GM12878 (cell line): Measurements from ENCODE around the gene LGI4. TPM values are rescaled to one million over a fixed set of nuclear protein-coding genes. Genes with fewer than 3 reads are reported as not detected.

Source experiments
- ATAC-seq: fragments of 200-7000 bp; cut with Tn5 transposase; 3 replicates; pipeline ENCODE4 v1.9.1; 2020; ENCODE audit warnings: mild to moderate bottlenecking, moderate library complexity
- BruUV-seq: library from RNA; stranded (reverse); fragments of 400-500 nt; replicated peaks from 2 replicates; lab custom pipeline; 2021; lab: Mats Ljungman, UMichigan
- CTCF ChIA-PET: fragments of 300-600 bp; sonication (Branson Sonifier 250); formaldehyde crosslinking; extraction: SDS; loops from one replicate; lab custom pipeline; 2021; ENCODE audit warnings: inconsistent platforms; lab: Yijun Ruan, JAX
- POLR2A ChIA-PET: fragments of 350-600 bp; formaldehyde crosslinking; extraction: SDS; loops from one replicate; lab custom pipeline; 2021; ENCODE audit warnings: inconsistent platforms; lab: Charles Lee
- RAD21 ChIA-PET: fragments of 300-600 bp; sonication (Branson Sonifier 250); formaldehyde crosslinking; loops from one replicate; lab custom pipeline; 2023; ENCODE audit warnings: antibody characterized with exemption; ENCODE audit not compliant: unreplicated experiment; lab: Charles Lee
- SMC1A ChIA-PET: fragments of 300-600 bp; sonication (Branson Sonifier 250); formaldehyde crosslinking; loops from one replicate; lab custom pipeline; 2023; ENCODE audit not compliant: unreplicated experiment, uncharacterized antibody; lab: Charles Lee
- DNase-seq: peaks from one replicate; pipeline ENCODE4 v3.0.0-alpha.2; 2011; ENCODE audit warnings: low read depth, low spot score
- FAIRE-seq: peaks from 3 replicates; lab custom pipeline; 2011; peaks lifted over from hg19 to GRCh38; lab: Jason Lieb, UNC
- H2AFZ ChIP-seq: 2 replicates; pipeline ENCODE4 v1.6.0; 2011; ENCODE audit warnings: low read depth, low read length, control low read depth; ENCODE audit not compliant: control insufficient read depth
- H3K27ac ChIP-seq: 2 replicates; pipeline ENCODE4 v1.5.1; 2011; ENCODE audit warnings: control low read depth; ENCODE audit not compliant: control insufficient read depth, insufficient read depth
- H3K27me3 ChIP-seq, 2 experiments: replicated peaks in 1 of 2; 2 replicates each; pipeline versions ENCODE4 v1.6.0 to v1.6.1; 2011; ENCODE audit warnings: low read length in 1 of 2; ENCODE audit not compliant: control insufficient read depth in 2 of 2, insufficient read depth in 2 of 2
- H3K36me3 ChIP-seq, 2 experiments: 2 replicates each; pipeline ENCODE4 v1.5.1; 2011; ENCODE audit warnings: low read length in 1 of 2; ENCODE audit not compliant: control insufficient read depth in 2 of 2, insufficient read depth in 2 of 2
- H3K4me1 ChIP-seq: 2 replicates; pipeline ENCODE4 v1.6.1; 2011; ENCODE audit warnings: mild to moderate bottlenecking, low read length, moderate library complexity, mixed read lengths; ENCODE audit not compliant: control insufficient read depth, insufficient read depth
- H3K4me2 ChIP-seq: 2 replicates; pipeline ENCODE4 v1.6.0; 2011; ENCODE audit warnings: control low read depth; ENCODE audit not compliant: control insufficient read depth, insufficient read depth
- H3K4me3 ChIP-seq: fragments of 200-600 bp; sonication (generic); 2 replicates; pipeline ENCODE4 v1.5.1; 2016
- H3K79me2 ChIP-seq: 2 replicates; pipeline ENCODE4 v1.6.0; 2011; ENCODE audit warnings: low read length; ENCODE audit not compliant: control insufficient read depth, insufficient read depth
- H3K9ac ChIP-seq: 2 replicates; pipeline ENCODE4 v1.8.0; 2011; ENCODE audit warnings: low read length, control low read depth, mixed read lengths; ENCODE audit not compliant: control insufficient read depth, insufficient read depth
- H3K9me3 ChIP-seq: replicated peaks from 3 replicates; pipeline ENCODE4 v1.5.1; 2011; ENCODE audit warnings: mild to moderate bottlenecking, low read length; ENCODE audit not compliant: control insufficient read depth, insufficient read depth
- H4K20me1 ChIP-seq: 2 replicates; pipeline ENCODE4 v1.6.0; 2011; ENCODE audit not compliant: control insufficient read depth, insufficient read depth
- BRCA1 ChIP-seq: IDR thresholded peaks from 2 replicates; pipeline ENCODE4 v1.6.1; 2011; ENCODE audit warnings: low read depth, low read length, improper control_type of control experiment
- CEBPB ChIP-seq, 2 experiments: fragments of 150-350 bp in 1 of 2; IDR thresholded peaks; 2 replicates each; pipeline ENCODE4 v1.6.1; 2012 to 2014; ENCODE audit warnings: low read depth in 2 of 2, low read length in 2 of 2, borderline replicate concordance in 1 of 2, inconsistent platforms in 1 of 2
- FOS ChIP-seq: IDR thresholded peaks from 3 replicates; pipeline ENCODE4 v1.6.1; 2011; ENCODE audit warnings: borderline replicate concordance; ENCODE audit not compliant: insufficient read length; ENCODE audit errors: extremely low read depth
- TARDBP ChIP-seq: IDR thresholded peaks from 2 replicates; pipeline ENCODE4 v1.6.1; 2016; ENCODE audit warnings: borderline replicate concordance
- TCF7 ChIP-seq: IDR thresholded peaks from 2 replicates; pipeline ENCODE4 v1.6.1; 2014; ENCODE audit warnings: antibody characterized with exemption, borderline replicate concordance
- ZNF274 ChIP-seq: IDR thresholded peaks from one replicate; pipeline ENCODE4 v1.8.0; 2011; ENCODE audit not compliant: insufficient read length, insufficient read depth
- ZNF622 ChIP-seq: fragments of 450-650 bp; IDR thresholded peaks from 2 replicates; pipeline ENCODE4 v1.6.1; 2017; ENCODE audit warnings: mild to moderate bottlenecking, inconsistent platforms
- WGBS: methylation state at CpG from one replicate; pipeline ENCODE4 v1.1.6; 2016; ENCODE audit warnings: low lambda C conversion rate; ENCODE audit not compliant: insufficient replicate concordance, insufficient coverage; ENCODE audit errors: missing lambda C conversion rate; 5-methylcytosine and 5-hydroxymethylcytosine counted together
- in situ Hi-C: fragments of 300-500 bp; cut with MboI; formaldehyde crosslinking; loops from 9 replicates; pipeline ENCODE4 v1.14.3; 2018; ENCODE audit warnings: mixed read lengths
- intact Hi-C: fragments of 100-400 bp; cut with micrococcal nuclease; formaldehyde crosslinking; loops from one replicate; pipeline ENCODE4 v1.14.2; 2022; ENCODE audit not compliant: unreplicated experiment
- polyA plus RNA-seq, 11 experiments: library from polyadenylated mRNA; depleted of rRNA in 4 of 11; unstranded in 6 of 11; stranded (reverse) in 5 of 11; fragments of >200 nt; fragmentation: Nextera tagmentation in 4 of 11; fragmentation: Illumina TruSeq in 1 of 11; extraction: Ambion mirVana in 4 of 11; extraction: Trizol in 1 of 11; gene quantifications; 1 replicate in 1 of 11; 2 replicates in 10 of 11; pipeline versions ENCODE4 v1.2.1 to v1.2.3, GENCODE V29; 2011 to 2016; ENCODE audit warnings: inconsistent platforms in 2 of 11, missing spikeins in 2 of 11, low read depth in 1 of 11
- total RNA-seq, 4 experiments: library from RNA; depleted of rRNA in 3 of 4; stranded (reverse); fragments of >200 nt in 3 of 4; fragmentation: Illumina TruSeq in 1 of 4; extraction: Trizol in 1 of 4; gene quantifications; 2 replicates each; pipeline versions ENCODE4 v1.2.1 to v1.2.3, GENCODE V29; 2013 to 2021
- TF ChIP-seq, protein P1 (sequence below): fragments of 450-650 bp; IDR thresholded peaks from 2 replicates; pipeline ENCODE4 v1.6.1; 2017; ENCODE audit warnings: mild to moderate bottlenecking, low read depth, inconsistent platforms; ENCODE audit not compliant: poor library complexity, severe bottlenecking
- TF ChIP-seq, protein P2 (sequence below): fragments of 450-650 bp; IDR thresholded peaks from 2 replicates; pipeline ENCODE4 v1.6.1; 2016; ENCODE audit warnings: mild to moderate bottlenecking, moderate library complexity, borderline replicate concordance

Gene LGI4
- total and polyA plus RNA-seq, 10 of the 15 experiments (the other 5 are each of a cell fraction or from before 2014, with no cell fraction given), result 0.11 TPM; not detected in 9

DNA sequence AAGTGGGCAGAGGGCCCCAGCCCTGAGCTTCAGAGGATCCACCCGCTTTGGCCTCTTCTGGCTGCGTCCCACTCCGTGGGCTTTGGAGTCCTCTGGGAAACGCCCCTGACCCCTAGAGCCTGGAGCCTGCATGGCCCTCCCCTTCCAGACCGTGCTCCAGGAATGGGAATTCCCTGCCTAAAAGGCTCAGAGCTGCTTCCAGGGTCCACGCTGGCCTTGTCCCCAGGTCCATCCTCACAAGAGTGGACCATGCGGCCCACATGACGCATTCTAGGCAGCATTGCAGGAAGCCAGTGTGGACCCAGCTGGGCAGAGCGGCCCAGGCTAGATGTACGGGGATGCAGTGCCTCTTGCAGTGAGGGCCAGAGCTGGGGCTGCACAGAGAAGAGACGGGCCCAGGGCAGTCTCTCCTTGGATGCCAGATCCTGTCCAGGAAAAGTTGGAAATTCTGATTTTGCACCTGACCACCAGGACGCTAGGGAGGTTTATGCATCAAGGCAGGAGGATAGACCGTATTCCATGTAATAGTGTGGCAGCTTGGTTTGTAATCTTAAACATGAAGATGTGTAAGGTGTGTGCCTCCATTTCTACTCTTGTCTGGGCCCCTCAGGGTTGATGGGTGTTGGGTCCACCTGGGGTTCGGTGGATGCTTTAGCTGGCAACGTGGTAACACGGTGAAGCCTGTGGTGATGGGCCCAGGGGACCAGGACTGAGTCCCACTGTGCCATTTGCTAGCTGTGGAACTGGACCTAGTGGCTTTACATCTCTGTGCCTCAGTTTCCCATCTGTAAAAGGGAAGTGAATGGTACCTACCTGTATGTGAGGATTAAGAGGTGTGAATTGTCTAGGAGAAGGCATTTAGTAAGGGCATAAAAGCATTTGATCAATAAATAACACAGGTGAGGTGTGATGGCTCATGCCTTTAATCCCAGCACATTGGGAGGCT is 34.0 kb downstream of the LGI4 start:
- Histone ChIP-seq H3K27me3 (no peaks in the 10 kb centered on the region; a peak in 1 of 4 replicates), H3K9ac (no peak overlapping the region), H3K36me3 (no peaks in the 10 kb centered on the region), H2AFZ (no peak overlapping the region), H3K4me1 (no peaks in the 10 kb centered on the region), H3K4me3 (no peak overlapping the region), H4K20me1 (no peaks in the 10 kb centered on the region), H3K4me2 (no peak overlapping the region), H3K79me2 (no peaks in the 10 kb centered on the region), H3K9me3 (no peaks in the 10 kb centered on the region; the same call in 2 of the 3 replicates), H3K27ac (no peak overlapping the region)
- in situ Hi-C loops (no loop called here), intact Hi-C loops (no loop called here)
- TF ChIP-seq BRCA1 (no peak), ZNF622 (no peak), TCF7 (no peak), CEBPB (IDR thresholded peaks at IDR 0.05; ENCODE audit: borderline replicate concordance in 1 of 2, low read depth in 2 of 2, low read length in 2 of 2) (no peak), TARDBP (no peak), FOS (no peak), ZNF274 (no peak)
- TF ChIP-seq, protein P1, sequence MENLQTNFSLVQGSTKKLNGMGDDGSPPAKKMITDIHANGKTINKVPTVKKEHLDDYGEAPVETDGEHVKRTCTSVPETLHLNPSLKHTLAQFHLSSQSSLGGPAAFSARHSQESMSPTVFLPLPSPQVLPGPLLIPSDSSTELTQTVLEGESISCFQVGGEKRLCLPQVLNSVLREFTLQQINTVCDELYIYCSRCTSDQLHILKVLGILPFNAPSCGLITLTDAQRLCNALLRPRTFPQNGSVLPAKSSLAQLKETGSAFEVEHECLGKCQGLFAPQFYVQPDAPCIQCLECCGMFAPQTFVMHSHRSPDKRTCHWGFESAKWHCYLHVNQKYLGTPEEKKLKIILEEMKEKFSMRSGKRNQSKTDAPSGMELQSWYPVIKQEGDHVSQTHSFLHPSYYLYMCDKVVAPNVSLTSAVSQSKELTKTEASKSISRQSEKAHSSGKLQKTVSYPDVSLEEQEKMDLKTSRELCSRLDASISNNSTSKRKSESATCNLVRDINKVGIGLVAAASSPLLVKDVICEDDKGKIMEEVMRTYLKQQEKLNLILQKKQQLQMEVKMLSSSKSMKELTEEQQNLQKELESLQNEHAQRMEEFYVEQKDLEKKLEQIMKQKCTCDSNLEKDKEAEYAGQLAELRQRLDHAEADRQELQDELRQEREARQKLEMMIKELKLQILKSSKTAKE, result no peak
- TF ChIP-seq, protein P2, sequence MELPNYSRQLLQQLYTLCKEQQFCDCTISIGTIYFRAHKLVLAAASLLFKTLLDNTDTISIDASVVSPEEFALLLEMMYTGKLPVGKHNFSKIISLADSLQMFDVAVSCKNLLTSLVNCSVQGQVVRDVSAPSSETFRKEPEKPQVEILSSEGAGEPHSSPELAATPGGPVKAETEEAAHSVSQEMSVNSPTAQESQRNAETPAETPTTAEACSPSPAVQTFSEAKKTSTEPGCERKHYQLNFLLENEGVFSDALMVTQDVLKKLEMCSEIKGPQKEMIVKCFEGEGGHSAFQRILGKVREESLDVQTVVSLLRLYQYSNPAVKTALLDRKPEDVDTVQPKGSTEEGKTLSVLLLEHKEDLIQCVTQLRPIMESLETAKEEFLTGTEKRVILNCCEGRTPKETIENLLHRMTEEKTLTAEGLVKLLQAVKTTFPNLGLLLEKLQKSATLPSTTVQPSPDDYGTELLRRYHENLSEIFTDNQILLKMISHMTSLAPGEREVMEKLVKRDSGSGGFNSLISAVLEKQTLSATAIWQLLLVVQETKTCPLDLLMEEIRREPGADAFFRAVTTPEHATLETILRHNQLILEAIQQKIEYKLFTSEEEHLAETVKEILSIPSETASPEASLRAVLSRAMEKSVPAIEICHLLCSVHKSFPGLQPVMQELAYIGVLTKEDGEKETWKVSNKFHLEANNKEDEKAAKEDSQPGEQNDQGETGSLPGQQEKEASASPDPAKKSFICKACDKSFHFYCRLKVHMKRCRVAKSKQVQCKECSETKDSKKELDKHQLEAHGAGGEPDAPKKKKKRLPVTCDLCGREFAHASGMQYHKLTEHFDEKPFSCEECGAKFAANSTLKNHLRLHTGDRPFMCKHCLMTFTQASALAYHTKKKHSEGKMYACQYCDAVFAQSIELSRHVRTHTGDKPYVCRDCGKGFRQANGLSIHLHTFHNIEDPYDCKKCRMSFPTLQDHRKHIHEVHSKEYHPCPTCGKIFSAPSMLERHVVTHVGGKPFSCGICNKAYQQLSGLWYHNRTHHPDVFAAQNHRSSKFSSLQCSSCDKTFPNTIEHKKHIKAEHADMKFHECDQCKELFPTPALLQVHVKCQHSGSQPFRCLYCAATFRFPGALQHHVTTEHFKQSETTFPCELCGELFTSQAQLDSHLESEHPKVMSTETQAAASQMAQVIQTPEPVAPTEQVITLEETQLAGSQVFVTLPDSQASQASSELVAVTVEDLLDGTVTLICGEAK, result no peak
- CTCF ChIA-PET, result interaction anchor here (0.8 to 1.4 kb wide), 3 partner anchors 35 to 57 kb away, joined by 3 read pairs; no protein-coding TSS in a partner anchor
- FAIRE-seq, result no peak
- no TSS peak for BruUV-seq
- ATAC-seq, result no peak
- POLR2A ChIA-PET, result no interaction called here
- RAD21 ChIA-PET, result no interaction called here
- 32% methylated on average over 16 of the region's 16 CpGs for whole genome bisulfite sequencing
- no peak for DNase-seq
- SMC1A ChIA-PET, result interaction anchor here (1.6 kb wide), 1 partner anchor 40 kb away, joined by 3 read pairs; no protein-coding TSS in a partner anchor
